GM18519 (cell line): ENCODE results near the gene PSRC1.
"Not testable (repeated sequence)": the region's sequence is repeated elsewhere in the genome, so short reads cannot be mapped to it uniquely, and the experiment has no call there.

Source experiments
- ATAC-seq: cut with Tn5 transposase; IDR thresholded peaks from one replicate; pipeline ENCODE4 v1.9.1; 2021; ENCODE audit warnings: mild to moderate bottlenecking, moderate library complexity; ENCODE audit not compliant: unreplicated experiment, low FRiP score

Gene PSRC1

DNA sequence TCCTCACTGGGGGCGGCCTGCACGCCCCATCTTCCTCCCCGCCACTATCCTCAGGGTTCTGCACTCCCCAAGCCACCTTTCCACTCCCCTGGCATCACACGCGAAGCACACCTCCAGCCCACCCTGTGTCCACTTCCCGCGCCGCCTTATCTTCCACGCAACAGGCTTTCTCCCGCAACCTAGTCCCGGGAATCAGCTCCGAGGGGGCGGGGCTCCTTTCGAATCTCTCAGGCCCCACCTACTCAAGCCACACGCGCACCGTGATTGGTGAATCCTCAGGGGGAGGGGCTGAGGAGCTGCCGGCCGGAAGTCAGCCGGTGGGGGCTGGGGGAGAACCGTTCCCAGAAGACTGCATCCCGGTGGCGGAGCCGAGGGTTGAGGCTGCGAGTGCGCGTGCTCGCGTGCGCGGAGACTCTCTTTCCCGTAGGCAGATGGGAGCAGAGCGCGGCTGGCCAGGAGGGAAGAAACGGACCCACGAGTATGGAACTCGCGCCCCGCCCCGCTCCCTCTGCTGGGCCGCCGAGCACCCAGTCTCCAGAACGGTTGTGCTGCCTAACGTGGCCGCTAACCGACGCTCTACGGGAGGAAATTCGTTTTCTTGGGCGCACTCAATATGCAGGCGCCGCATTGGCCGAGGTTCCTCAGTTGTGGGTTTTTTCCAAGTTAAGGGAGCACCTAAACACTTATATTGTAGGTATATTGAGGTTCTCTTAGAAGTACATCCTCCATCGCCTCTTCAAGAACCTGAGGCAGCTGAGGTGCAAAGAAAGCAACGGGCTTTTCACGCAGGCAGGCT is at the start of gene PSRC1:
TSS of gene PSRC1 (minus strand) at position 194 of the 796 bp plus-strand sequence.
- peak; percentile 78 for ATAC-seq

DNA sequence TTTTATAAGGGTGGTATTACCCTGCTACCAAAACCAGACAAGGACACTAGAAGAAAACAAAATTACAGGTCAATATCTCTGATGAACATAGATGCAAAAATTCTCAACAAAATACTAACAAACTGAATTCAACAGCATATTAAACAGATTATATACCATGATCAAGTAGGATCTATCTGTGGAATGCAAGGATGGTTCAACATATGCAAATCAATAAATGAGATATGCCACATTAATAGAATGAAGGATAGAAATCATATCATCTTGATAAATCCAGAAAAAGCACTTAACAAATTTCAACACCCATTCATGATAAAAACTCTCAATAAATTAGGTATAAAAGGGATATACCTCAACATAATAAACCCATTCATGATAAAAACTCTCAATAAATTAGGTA is 48.2 kb upstream of the PSRC1 start:
- no peak for ATAC-seq

DNA sequence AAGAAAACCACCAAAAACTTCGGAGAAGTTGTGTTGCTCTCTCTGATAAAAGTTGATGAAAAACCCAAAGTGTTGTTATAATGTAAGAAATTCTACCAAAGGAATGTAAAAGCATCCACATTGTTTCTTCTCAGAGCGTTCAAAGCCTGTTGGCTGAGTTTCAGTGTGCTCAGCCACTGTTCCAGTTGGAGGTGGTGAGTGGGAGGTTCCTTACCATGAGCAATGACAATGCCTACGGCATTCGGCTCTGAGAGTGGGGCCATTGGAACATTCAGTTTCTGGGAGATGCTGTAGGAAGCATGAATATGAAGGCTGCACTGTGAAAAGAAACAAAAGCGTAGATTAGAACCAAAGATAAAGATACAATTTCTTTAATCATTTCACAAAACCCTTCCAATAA is 44.3 kb upstream of the PSRC1 start:
- no peak for ATAC-seq

DNA sequence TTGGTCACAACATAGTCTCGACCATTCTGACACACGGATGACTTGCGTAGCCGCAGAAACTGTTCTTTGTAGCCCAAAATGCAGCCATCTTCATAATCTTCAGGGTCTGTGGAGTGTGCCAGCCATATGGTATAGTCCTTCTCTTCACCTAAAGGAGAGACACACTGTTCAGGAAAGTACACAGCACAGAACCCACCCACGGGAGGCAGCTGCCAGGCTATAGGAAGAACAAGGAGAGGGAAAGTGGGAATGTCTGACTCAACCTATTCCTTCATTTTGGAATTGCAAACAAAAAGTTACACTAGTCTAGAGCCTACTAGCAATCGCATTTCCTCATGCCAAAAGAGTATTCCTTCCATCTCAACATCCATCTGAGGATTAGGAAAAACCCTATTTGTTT is 40.0 kb upstream of the PSRC1 start:
- no peak for ATAC-seq

DNA sequence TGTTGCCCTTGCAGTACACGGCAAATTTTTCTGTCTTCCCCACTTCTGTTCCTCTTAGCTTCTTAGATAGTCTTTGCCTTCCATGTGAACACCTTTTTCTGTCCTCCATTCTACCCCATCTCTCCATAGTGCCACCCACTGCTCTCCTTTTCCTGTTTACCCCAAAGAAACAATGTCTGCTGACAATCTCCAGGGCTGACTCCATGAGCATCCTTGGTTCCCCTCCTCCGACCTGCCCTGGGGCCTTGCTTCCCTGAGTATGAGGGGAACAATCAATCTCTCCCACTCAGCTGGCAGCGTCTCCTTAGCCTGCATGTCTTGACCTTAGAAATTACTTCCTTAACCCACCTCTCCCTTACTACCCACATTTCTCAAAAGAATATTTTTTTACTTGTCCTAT is 36.2 kb upstream of the PSRC1 start:
- no peak for ATAC-seq

DNA sequence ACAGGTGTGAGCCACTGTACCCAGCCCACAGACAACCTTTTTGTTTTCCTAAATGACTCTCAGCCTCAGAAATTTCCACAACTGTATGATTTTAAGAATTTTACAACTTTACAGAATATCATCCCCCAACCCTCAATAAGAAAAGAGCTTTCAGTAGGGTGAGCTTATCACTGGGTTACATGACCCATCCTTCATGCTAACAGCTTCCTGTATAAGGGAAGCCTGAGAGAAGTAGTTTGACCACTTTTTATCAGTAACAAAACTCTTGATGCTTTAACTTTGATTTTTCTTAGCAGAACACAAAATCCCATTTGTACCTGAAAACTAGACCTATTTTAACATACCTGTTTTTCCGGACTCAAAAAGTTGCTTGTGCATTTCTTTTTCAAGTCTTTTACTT is 33.6 kb upstream of the PSRC1 start:
- ATAC-seq, result no peak

DNA sequence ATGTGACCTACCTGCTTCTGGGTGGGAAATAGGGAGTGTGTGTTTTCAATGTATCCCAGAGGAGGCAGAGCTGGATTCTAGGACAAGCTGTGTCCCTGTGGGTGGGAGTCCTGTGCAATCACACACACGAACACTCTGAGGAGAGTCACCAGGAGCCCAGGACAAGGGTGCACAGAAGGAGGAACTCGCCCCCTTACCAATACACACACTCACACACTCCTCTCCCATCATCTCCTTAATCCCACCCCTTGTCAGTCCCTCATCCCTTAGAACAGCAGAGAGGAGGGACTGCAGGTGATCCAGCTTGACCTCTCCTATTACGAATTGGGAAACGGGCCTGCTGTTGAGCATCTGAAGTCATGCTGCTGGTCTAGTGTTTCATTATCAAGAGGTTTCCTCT is 32.3 kb upstream of the PSRC1 start:
- ATAC-seq, result no peak

DNA sequence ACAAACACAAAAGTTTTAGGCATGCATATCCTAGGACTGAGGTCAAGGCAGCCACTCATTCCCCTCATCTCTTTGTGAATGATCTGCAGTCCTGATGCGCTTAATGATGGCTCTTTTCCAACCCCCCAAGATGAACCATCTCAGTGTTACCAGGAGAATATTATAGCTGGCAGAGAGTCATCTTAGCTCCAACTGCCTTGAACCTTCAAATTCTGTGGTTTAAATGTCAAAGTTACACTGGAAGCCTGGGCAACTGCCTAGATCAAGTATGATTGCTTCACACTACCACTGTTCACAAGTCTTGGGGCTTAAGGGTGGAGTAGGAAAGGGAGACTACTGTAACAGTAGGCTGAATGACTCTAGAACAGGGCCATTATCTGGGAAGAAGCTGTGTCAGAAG is 31.9 kb upstream of the PSRC1 start:
- no peak for ATAC-seq

DNA sequence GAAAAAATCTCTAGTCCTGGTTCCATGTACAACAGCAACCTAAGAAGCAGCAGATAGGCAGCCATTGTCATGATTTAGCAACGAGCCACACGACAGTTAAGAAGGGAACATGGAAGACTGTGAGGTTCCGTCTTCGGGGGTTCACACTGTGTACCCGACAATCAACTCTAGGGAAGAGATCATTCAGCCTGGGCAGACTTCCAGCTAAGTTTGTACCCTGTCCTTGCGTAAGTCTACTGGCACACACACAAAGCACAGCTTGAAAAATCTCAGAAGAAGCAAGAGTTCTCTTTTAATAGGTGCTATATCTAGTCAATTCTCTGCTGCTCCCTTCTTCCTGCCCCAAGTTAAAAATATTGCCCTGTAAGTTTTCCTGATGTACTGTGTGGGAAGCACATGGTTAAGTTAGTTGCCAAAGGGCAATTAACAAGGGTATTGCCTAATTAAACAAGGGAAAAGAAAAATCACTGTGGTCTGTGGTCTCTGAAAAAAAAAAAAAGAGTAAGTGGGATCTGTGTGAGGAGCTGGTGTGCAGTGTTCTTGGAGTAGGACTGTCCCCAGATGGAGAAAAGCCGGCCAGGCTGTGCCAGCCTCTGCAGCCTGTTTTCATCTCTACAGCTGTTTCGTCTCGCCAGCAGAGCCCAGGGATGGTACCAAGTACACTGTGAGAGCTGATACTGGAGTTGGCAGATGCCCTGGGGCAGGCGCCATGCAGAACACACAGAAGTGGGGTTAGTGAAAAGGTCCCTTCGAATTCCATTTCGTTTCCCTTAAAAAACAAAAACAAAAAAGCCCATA is 30.2 kb upstream of the PSRC1 start:
- ATAC-seq, result no peak

DNA sequence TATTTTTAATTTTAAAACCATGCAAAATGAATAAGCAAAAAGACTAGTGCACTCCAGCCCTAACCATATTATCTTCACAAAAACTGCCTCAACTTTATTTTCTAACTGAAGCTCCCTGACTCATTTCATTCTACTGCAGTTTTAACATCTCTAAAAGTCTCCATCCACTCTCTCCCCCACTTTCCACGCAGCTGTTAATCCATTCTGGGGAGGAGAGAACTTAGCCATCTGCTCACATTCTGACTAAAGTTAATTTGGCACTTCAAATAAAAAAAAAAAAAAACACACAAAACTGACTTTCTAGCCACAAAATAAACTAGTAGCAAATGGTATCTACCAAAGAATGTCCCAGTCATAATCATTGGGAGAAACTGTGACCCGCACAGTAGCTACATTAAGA is 29.3 kb upstream of the PSRC1 start:
- no peak for ATAC-seq

DNA sequence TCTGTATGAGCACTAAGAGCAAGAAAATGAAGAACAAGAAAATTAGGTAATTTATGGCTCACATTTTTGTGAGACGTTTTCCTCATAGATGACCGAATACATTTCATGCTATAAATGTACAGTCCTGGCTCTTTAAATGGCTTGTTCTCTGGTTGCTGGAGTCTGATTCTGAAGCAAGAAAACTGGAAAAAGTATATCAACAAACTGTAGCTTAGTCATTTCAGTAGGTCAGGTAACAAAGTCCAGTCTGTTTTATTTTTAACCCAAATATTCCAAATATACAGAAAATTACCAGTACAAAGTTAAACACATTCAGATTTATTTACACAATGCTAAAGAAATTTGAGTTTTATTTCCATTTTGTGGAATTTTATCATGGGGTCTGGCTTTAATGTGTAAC is 26.4 kb upstream of the PSRC1 start:
- ATAC-seq, result no peak

DNA sequence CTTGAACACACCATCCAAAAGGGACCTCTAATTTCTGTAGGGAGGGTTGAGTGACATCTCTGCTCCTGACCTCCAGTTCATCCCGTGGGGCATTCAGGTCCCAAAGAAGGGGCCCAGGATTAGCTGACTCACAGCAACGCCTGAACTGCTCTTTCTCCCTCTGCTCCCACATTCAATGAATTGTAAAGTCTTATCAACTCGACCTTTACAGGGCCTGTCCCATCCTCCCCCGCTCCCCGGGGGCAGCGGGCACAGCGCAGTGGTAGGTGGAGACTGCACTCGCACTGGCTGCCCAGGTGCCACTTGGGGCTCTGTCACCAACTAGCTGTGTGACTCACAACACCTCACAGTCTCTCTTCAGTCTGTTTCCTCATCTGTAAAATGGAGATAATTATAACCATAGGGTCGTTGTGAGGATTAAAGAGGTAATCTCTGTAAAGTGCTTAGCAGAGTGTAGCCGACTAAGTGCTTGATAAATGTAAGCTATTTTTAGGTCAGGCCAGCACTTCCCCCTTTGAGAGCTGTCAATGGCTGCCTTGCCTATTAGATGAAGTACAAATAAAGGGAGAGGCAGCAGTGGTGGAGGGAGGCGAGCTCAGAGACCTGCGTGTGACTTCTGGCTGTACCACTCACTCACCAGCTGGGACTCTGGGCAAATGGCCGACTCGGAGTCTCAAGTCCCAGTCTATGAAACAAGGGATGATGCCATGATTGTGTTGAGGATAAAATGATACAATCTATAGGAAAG is 24.5 kb upstream of the PSRC1 start:
- no peak for ATAC-seq

DNA sequence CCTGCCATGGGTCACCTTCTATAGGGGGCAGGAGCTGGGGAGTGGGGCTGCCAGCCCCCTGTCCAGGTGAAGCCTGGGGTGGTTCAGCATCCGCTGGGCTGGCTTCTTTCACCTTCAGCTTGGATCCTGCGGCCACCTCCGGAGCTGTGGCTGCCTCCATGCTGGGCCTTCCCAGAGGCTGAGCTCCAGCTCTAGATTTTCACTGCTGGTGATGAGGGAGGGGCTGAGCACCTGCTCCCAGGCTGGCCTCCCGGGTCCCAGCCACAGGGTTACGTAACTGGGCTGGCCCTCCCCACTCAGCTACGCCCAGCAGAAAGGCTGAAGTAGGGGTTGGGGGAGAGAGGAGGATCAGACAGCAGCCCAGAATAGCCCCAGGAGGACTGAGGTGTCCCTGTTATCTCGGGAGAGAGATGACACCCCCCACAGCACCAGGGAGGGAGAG is 23.9 kb upstream of the PSRC1 start, which contains the start of gene MYBPHL:
TSS of gene MYBPHL (minus strand) at position 180 of the 442 bp plus-strand sequence. CDS start at position 160, 20 bp downstream.
- no peak for ATAC-seq

DNA sequence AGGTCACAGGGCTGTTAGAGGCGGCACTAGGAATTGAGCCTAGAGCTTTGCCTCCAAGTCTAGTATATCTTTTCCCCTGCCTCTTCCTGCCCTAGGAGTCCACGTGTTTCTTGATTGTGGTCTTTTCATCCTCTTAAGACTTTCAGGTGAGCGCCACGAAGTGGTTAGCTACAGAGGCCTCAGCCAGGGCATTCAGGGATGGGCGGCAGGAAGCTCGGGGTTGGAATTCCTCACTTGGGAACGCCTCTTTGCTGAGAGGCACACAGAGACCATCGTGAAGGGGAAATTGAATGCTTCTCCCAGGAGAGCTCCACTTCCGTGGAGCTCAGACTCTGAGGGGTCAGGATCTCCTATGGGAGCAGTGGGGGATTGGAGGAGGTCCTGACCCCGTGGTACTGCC is 23.0 kb upstream of the PSRC1 start:
- not testable (repeated sequence) for ATAC-seq

DNA sequence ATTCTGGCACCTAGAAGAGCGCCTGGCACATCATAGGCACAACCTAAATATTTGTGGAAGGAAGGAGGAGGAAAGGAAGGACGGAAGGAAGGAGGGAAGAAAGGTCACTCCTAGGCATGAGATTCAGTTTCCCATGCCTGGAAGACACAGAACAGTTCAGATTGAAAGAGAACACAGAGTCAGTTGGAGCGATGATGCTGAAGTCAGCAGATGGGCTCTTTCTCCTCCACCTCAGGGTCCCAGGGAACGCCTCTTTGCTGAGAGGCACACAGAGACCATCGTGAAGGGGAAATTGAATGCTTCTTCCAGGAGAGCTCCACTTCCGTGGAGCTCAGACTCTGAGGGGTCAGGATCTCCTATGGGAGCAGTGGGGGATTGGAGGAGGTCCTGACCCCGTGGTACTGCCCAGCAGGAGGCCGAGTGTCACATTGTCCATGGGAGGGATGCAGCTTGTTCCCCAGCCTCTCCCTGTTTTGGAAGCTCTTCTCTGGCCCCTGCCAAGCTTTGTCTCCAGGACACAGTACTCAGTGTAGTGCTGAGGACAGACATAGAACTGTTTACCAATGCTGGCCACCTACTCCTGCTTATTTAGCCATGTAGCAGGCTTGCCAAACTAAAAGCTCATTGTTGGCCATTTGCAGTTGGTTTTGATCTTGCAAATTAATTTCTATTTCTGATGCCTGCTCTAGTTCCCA is 21.4 kb upstream of the PSRC1 start:
- ATAC-seq, result no peak

DNA sequence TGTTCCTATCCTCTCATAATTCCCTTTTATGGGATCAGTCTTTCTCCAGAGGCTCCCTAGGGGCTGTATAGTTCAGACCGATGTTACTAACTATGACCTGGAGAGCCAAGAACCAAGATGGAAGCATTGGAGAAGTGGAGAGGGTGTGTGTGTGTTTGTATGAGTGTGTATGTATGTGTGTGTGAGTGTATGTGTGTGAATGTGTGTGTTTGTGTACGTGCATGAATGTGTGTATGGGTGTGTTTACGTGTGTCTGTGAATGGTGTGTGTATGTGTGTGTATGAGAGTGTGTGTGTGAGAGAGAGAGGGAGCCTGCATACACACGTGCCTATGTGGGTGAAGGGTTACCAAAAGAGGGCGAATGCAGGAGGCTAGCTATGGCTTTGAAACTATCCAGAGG is 18.9 kb upstream of the PSRC1 start:
- no peak for ATAC-seq

DNA sequence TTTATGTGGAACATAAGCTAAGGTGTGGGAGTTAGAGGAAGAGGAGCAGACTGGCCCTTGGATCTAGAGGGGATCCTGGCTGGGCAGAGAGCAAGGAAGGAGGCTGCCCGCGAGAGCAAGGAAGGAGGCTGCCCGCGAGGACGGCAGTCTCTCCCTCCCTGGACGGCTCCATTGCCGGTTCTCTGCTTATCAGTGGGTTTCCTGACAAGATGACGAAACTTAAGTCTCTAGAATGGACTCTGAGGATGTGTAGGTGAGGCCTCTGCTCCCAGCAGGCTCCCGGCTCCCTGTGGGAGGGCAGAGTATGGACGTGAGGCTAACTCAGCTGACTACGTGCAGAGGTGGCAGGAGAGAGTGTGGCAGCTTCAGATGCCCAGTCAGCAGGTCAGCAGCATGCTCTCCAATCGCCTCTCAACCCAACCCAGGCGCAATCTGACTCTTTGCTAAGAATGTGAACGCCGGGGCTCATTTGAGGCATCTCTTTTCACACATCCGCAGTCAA is 17.8 kb upstream of the PSRC1 start:
- ATAC-seq, result no peak

DNA sequence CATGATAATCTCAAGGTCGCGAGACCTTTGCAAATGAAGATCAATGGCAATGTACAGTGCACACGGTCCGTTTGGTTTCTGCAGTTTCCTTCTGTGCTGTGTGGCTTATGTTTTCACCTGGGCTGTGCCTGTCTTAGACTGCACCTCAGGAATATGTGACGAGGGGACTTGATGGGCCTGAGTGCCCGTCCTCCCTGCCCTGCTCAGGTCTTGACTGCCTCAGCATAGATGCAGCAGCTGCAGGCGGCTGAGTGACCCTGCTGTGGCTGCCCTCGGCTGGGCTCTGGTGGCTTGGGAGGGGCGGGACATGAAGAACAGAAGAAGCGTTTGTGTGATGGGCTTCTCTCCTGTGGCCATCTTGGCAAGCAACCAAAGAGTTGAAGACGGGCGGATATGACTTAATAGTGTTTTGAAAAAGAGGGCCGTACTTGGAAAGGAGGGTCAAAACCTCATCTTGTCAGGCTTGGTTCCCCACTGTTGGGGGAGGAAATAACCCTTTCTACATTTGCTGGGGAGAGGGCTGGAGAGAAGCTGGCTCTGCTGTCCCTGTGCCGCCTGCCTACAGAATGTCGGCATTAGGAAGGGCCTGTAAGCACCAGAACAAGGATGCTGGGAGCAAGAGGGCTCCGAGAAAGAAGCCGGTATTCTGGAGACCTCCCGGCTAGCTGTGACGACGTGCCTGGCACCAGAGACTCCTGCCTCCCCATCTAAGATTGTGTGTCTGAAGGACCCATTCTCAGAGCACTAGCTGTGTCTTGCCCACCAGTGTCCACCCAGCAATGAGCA is 16.8 kb upstream of the PSRC1 start:
- no peak for ATAC-seq
